ENCODE results near the gene SSU72.

The SSU72 gene

GRCh38 chr1:1567152-1567875, 7.3 kb downstream of the SSU72 start:
- TF ChIP-seq EZH2phosphoT487 (conservative IDR thresholded peaks at IDR 0.05; ENCODE audit: low read length) (no peak), CTCF (IDR thresholded peaks at IDR 0.05; ENCODE audit: insufficient read depth, low read length, poor library complexity, severe bottlenecking) (no peak)
- no peak overlapping the region for H2AFZ ChIP-seq (ENCODE audit: low read depth, low read length, severe bottlenecking)
- H3K4me2 ChIP-seq (ENCODE audit: low read depth, low read length, poor library complexity, severe bottlenecking), result no peak overlapping the region
- H3K79me2 ChIP-seq (ENCODE audit: insufficient read depth, low read length), result peaks cover 78% of the 10 kb centered on the region
- no peaks in the 10 kb centered on the region for H3K9me3 ChIP-seq (ENCODE audit: insufficient read depth, low read length)
- no peaks in the 10 kb centered on the region; the same call in 1 of the 2 replicates for H3K36me3 ChIP-seq (ENCODE audit: low read length)
- no peak overlapping the region for H3K27ac ChIP-seq (ENCODE audit: low read depth, low read length)
- peaks cover 25% of the 10 kb centered on the region for H4K20me1 ChIP-seq (ENCODE audit: low read depth, low read length)
- no peak overlapping the region for H3K9ac ChIP-seq (ENCODE audit: low read length)
- H3K9me2 ChIP-seq (replicated peaks; ENCODE audit: insufficient read depth, low read length), result no peaks in the 10 kb centered on the region
- H3K27me3 ChIP-seq (ENCODE audit: low read length), result no peaks in the 10 kb centered on the region
- no peaks in the 10 kb centered on the region for H3F3A ChIP-seq (ENCODE audit: insufficient read depth)
- no peak overlapping the region for H3K4me3 ChIP-seq (ENCODE audit: insufficient read depth, low read length, poor library complexity, severe bottlenecking)

GRCh38 chr1:1565340-1565739, 9.3 kb downstream of the SSU72 start:
- Histone ChIP-seq H3K9me3 (ENCODE audit: insufficient read depth, low read length) (no peaks in the 10 kb centered on the region), H3F3A (ENCODE audit: insufficient read depth) (no peaks in the 10 kb centered on the region), H3K4me3 (ENCODE audit: insufficient read depth, low read length, poor library complexity, severe bottlenecking) (no peak overlapping the region), H2AFZ (ENCODE audit: low read depth, low read length, severe bottlenecking) (no peak overlapping the region), H3K27ac (ENCODE audit: low read depth, low read length) (no peak overlapping the region), H3K79me2 (ENCODE audit: insufficient read depth, low read length) (peaks cover 60% of the 10 kb centered on the region), H4K20me1 (ENCODE audit: low read depth, low read length) (peaks cover 23% of the 10 kb centered on the region), H3K4me2 (ENCODE audit: low read depth, low read length, poor library complexity, severe bottlenecking) (no peak overlapping the region), H3K9me2 (replicated peaks; ENCODE audit: insufficient read depth, low read length) (no peaks in the 10 kb centered on the region), H3K27me3 (ENCODE audit: low read length) (no peaks in the 10 kb centered on the region), H3K36me3 (ENCODE audit: low read length) (no peaks in the 10 kb centered on the region; the same call in 1 of the 2 replicates), H3K9ac (ENCODE audit: low read length) (no peak overlapping the region)
- TF ChIP-seq EZH2phosphoT487 (conservative IDR thresholded peaks at IDR 0.05; ENCODE audit: low read length) (no peak), CTCF (IDR thresholded peaks at IDR 0.05; ENCODE audit: insufficient read depth, low read length, poor library complexity, severe bottlenecking) (no peak)

- no peak for TF ChIP-seq CTCF (IDR thresholded peaks at IDR 0.05; ENCODE audit: insufficient read depth, low read length, poor library complexity, severe bottlenecking)
- TF ChIP-seq EZH2phosphoT487 (conservative IDR thresholded peaks at IDR 0.05; ENCODE audit: low read length), result no peak
- H3F3A ChIP-seq (ENCODE audit: insufficient read depth), result no peaks in the 10 kb centered on the region
- H3K9me2 ChIP-seq (replicated peaks; ENCODE audit: insufficient read depth, low read length), result no peaks in the 10 kb centered on the region
- H3K36me3 ChIP-seq (ENCODE audit: low read length), result no peaks in the 10 kb centered on the region; the same call in 1 of the 2 replicates
- peaks cover 15% of the 10 kb centered on the region; the same call in 1 of the 2 replicates for H4K20me1 ChIP-seq (ENCODE audit: low read depth, low read length)
- no peak overlapping the region for H3K4me2 ChIP-seq (ENCODE audit: low read depth, low read length, poor library complexity, severe bottlenecking)
- no peaks in the 10 kb centered on the region for H3K27me3 ChIP-seq (ENCODE audit: low read length)
- no peak overlapping the region for H3K27ac ChIP-seq (ENCODE audit: low read depth, low read length)
- H3K9me3 ChIP-seq (ENCODE audit: insufficient read depth, low read length), result no peaks in the 10 kb centered on the region
- H3K79me2 ChIP-seq (ENCODE audit: insufficient read depth, low read length), result peaks cover 49% of the 10 kb centered on the region
- H3K9ac ChIP-seq (ENCODE audit: low read length), result no peak overlapping the region
- H2AFZ ChIP-seq (ENCODE audit: low read depth, low read length, severe bottlenecking), result no peak overlapping the region
- H3K4me3 ChIP-seq (ENCODE audit: insufficient read depth, low read length, poor library complexity, severe bottlenecking), result no peak overlapping the region
Measured at GRCh38 chr1:1564268-1564667, 10.4 kb downstream of the SSU72 start.
